Loucy (cell line): ENCODE data around the gene ADAM8.

ENCODE experiments used
- EZH2phosphoT487 ChIP-seq: fragments of 200-600 bp; IDR thresholded peaks from 2 replicates; pipeline ENCODE4 v1.6.1; 2018; ENCODE audit warnings: antibody characterized with exemption, mild to moderate bottlenecking, moderate library complexity, borderline replicate concordance
- TF ChIP-seq, protein P1 (sequence below): fragments of 200-600 bp; sonication (generic); conservative IDR thresholded peaks from 2 replicates; pipeline ENCODE4 v1.5.1; 2014; ENCODE audit warnings: mild to moderate bottlenecking, antibody characterized with exemption, low read length

DNA sequence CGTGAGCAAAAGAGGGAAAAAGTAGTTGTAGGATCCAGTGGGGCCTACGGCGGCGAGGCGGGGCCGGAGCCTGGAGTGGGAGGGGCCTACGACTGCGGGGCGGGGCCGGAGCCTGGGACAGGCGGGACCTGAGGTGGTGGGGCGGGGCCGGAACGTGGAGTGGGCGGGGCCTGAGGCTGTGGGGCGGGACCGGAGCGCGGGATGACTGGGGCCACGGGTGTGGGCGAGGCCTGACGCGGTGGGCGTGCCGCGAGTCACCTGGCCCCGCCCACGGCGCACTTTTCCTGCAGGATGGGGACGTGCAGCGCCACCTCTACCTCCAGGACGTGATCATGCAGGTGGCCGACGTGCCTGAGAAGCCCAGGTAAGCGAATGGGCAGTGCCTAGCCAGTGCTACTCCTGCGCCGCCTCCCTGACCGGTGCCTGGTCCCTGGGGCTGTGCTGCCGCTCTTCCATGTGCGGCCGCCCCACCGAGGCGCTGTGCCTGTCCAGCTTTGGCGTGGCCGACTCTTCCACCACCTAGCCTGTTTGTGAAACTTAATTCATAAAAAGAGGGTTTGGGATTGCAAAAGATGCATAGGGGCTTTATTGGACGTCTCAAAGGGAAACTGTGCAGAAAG is 32.5 kb upstream of the ADAM8 start:
- TF ChIP-seq, protein P1, sequence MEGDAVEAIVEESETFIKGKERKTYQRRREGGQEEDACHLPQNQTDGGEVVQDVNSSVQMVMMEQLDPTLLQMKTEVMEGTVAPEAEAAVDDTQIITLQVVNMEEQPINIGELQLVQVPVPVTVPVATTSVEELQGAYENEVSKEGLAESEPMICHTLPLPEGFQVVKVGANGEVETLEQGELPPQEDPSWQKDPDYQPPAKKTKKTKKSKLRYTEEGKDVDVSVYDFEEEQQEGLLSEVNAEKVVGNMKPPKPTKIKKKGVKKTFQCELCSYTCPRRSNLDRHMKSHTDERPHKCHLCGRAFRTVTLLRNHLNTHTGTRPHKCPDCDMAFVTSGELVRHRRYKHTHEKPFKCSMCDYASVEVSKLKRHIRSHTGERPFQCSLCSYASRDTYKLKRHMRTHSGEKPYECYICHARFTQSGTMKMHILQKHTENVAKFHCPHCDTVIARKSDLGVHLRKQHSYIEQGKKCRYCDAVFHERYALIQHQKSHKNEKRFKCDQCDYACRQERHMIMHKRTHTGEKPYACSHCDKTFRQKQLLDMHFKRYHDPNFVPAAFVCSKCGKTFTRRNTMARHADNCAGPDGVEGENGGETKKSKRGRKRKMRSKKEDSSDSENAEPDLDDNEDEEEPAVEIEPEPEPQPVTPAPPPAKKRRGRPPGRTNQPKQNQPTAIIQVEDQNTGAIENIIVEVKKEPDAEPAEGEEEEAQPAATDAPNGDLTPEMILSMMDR, result no peak
- TF ChIP-seq EZH2phosphoT487, result no peak
